Chondrocyte (in vitro differentiated cells): ENCODE measurements around the gene KIT. TPM values are rescaled to one million over a fixed set of nuclear protein-coding genes. Genes with fewer than 3 reads are reported as not detected.

Source experiments
- DNase-seq: peaks from one replicate; pipeline ENCODE4 v3.0.0; 2021; ENCODE audit warnings: mixed read lengths, low spot score
- H3K27ac Mint-ChIP-seq: one replicate; pipeline ENCODE4 v1.8.0; 2021; ENCODE audit warnings: mild to moderate bottlenecking, moderate library complexity, mixed read lengths; ENCODE audit not compliant: unreplicated experiment
- H3K27me3 Mint-ChIP-seq: 2 replicates; pipeline ENCODE4 v1.8.0; 2021; ENCODE audit warnings: low read depth, mixed read lengths
- H3K36me3 Mint-ChIP-seq: 2 replicates; pipeline ENCODE4 v1.8.0; 2021; ENCODE audit warnings: low read depth, mixed read lengths
- H3K4me1 Mint-ChIP-seq: 2 replicates; pipeline ENCODE4 v1.8.0; 2021; ENCODE audit warnings: low read depth, mild to moderate bottlenecking, mixed read lengths
- H3K4me3 Mint-ChIP-seq: one replicate; pipeline ENCODE4 v1.8.0; 2021; ENCODE audit warnings: mild to moderate bottlenecking, moderate library complexity, mixed read lengths; ENCODE audit not compliant: unreplicated experiment
- H3K9me3 Mint-ChIP-seq: 2 replicates; pipeline ENCODE4 v1.8.0; 2021; ENCODE audit warnings: low read depth, mixed read lengths
- total RNA-seq: library from RNA; stranded (reverse); gene quantifications from 3 replicates; pipeline ENCODE4 v1.2.1, GENCODE V29; 2021
- TF ChIP-seq, protein P1 (sequence below): fragments of 200-600 bp; sonication (generic); IDR thresholded peaks from 2 replicates; pipeline ENCODE4 v1.5.0; 2021; ENCODE audit warnings: antibody characterized with exemption, mild to moderate bottlenecking, moderate library complexity

The KIT gene
- total RNA-seq, 1 donor from 2014 or later, result 6.7 TPM

DNA sequence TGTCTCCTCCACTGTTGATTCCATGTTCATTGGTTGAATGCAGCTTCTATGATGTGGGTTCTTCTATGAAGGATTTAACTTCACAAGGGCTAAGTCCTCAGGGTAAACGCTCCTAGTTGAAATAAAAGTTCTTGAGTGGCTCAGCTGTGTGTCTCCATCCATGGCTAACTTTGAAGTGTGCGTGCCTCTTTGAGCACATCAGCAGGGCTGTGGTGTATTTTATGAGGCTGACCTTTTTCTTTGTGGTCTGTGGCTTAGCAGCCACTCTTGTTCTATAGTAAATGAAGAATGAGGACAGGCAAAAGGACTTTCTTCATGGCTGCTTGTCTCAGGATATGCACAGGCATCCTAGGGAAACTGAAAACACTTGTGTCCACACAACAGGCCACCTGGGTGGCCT is 88.5 kb downstream of the KIT start:
- TF ChIP-seq, protein P1, sequence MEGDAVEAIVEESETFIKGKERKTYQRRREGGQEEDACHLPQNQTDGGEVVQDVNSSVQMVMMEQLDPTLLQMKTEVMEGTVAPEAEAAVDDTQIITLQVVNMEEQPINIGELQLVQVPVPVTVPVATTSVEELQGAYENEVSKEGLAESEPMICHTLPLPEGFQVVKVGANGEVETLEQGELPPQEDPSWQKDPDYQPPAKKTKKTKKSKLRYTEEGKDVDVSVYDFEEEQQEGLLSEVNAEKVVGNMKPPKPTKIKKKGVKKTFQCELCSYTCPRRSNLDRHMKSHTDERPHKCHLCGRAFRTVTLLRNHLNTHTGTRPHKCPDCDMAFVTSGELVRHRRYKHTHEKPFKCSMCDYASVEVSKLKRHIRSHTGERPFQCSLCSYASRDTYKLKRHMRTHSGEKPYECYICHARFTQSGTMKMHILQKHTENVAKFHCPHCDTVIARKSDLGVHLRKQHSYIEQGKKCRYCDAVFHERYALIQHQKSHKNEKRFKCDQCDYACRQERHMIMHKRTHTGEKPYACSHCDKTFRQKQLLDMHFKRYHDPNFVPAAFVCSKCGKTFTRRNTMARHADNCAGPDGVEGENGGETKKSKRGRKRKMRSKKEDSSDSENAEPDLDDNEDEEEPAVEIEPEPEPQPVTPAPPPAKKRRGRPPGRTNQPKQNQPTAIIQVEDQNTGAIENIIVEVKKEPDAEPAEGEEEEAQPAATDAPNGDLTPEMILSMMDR, result no peak
- Mint-ChIP-seq H3K36me3 (peaks cover 2% of the 10 kb centered on the region), H3K27me3 (no peaks in the 10 kb centered on the region), H3K9me3 (peaks cover 13% of the 10 kb centered on the region), H3K4me1 (no peaks in the 10 kb centered on the region), H3K27ac (no peak overlapping the region), H3K4me3 (no peak overlapping the region)
- no peak for DNase-seq

- Mint-ChIP-seq H3K27ac (no peak overlapping the region), H3K9me3 (peaks cover 4% of the 10 kb centered on the region), H3K27me3 (no peaks in the 10 kb centered on the region), H3K4me3 (no peak overlapping the region), H3K4me1 (no peaks in the 10 kb centered on the region), H3K36me3 (no peaks in the 10 kb centered on the region)
- DNase-seq, result no peak
- TF ChIP-seq, protein P1, result no peak
Measured at GRCh38 chr4:54750341-54750740, 92.6 kb downstream of the KIT start.

DNA sequence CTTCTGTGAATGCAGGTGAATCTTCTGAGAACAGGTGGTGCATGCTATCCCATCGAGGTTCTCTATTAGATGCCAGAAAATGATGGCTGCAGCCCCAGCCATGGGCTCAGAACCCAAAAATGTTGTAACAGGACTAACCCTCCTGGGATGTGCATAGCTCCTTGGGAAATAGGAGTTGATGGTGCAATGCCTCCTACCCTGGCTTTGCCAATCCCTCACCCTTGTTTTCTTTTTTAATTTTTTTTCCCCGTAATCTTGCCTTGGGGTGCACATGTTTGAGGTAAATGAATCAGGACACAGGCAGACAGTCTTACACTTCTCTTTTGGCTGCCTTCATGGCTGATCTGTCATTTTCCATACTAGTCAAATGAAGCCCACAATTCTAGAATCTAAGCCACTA is 96.6 kb downstream of the KIT start:
- TF ChIP-seq, protein P1, result no peak
- peaks cover 1% of the 10 kb centered on the region for H3K27me3 Mint-ChIP-seq

GRCh38 chr4:54764476-54764875 is 106.7 kb downstream of the KIT start:
- TF ChIP-seq, protein P1, result no peak
- peaks cover 16% of the 10 kb centered on the region for H3K36me3 Mint-ChIP-seq
- no peak overlapping the region for H3K4me3 Mint-ChIP-seq
- H3K4me1 Mint-ChIP-seq, result peaks cover 25% of the 10 kb centered on the region
- no peak for DNase-seq
- peaks cover 40% of the 10 kb centered on the region for H3K9me3 Mint-ChIP-seq
- H3K27me3 Mint-ChIP-seq, result no peaks in the 10 kb centered on the region
- H3K27ac Mint-ChIP-seq, result no peak overlapping the region

More for the DNA sequence above, 96.6 kb downstream of the KIT start:
- Mint-ChIP-seq H3K4me1 (no peaks in the 10 kb centered on the region), H3K9me3 (peaks cover 3% of the 10 kb centered on the region), H3K4me3 (no peak overlapping the region), H3K27ac (no peak overlapping the region), H3K36me3 (peaks cover 2% of the 10 kb centered on the region)
- DNase-seq, result no peak

GRCh38 chr4:54767376-54767775 is 109.6 kb downstream of the KIT start:
- H3K9me3 Mint-ChIP-seq, result peaks cover 13% of the 10 kb centered on the region

More at GRCh38 chr4:54767376-54767775, 109.6 kb downstream of the KIT start:
- Mint-ChIP-seq H3K36me3 (peaks cover 5% of the 10 kb centered on the region), H3K4me3 (no peak overlapping the region), H3K27ac (peak overlapping the region; percentile 46), H3K27me3 (no peaks in the 10 kb centered on the region), H3K4me1 (peaks cover 29% of the 10 kb centered on the region)
- TF ChIP-seq, protein P1, result no peak
- DNase-seq, result no peak
